ENCODE results near the gene PIK3CA. TPM values are rescaled to one million over a fixed set of nuclear protein-coding genes. Genes with fewer than 3 reads are reported as not detected.
"Not testable (repeated sequence)": the region's sequence is repeated elsewhere in the genome, so short reads cannot be mapped to it uniquely, and the experiment has no call there.

The PIK3CA gene
- total RNA-seq, 1 experiment from 2014 or later = 17.9 TPM

DNA sequence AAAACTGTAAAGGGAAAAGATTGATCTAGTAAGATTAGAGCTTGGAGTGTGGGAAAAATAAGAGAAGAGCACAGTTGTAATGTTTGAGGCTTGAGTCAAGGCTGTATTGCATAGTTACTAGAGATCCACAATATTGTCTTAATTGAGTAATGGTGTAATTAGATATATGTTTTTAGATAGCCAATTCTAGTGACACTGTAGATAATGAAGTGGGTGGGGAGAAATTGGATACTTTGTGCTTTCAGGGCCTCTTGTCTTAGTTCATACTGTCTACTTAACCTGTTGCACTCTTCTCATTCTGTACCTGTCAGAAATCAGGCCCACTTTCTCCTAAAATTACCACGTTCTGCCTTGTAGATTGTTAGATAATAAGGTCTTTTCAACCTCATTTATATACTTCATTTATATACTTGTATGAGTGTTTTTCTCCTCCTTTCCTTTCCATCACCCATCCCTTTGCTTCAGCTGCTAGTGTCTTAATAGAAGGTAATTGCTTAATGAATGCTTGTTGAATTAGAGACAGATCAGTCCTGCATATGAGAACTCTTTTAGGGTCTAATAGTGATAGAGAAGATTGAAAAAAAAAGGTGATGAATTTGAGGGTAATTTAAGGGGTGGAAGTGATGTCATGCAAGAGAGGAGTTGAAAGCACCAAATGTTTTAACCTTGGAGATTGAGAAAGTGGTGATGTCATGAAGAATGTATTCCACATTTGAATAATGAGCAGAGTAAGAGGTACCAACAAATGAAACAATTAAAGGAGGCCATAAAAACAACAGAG, 32.0 kb downstream of the PIK3CA start:
- DNase-seq = no peak
- Histone ChIP-seq H3K27me3 (no peaks in the 10 kb centered on the region), H3K36me3 (no peaks in the 10 kb centered on the region), H3K4me3 (no peak overlapping the region), H3K9me3 (no peaks in the 10 kb centered on the region)

DNA sequence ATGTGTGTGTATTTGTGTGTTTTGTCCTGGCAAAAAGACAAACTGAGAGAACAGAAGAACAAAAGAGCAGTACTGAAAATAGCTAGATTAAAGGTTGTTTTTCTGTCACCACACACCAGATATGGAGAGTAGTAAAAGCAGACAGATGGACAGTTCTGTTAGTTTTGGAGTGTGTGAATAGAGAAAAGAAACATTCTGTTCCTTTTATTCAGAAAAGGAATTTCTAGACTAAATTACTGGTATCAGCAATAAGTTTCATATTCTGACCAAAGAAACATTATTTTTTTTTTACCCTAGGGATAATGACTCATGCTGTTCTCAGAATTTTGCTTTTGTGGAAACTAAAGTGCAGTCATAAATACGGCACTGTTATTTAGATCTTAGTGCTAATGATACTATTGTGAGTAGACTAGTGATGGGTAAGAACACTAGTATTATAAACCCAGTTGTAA, 32.9 kb downstream of the PIK3CA start:
- no peak for DNase-seq
- Histone ChIP-seq H3K4me3 (no peak overlapping the region), H3K36me3 (no peaks in the 10 kb centered on the region), H3K27me3 (no peaks in the 10 kb centered on the region), H3K9me3 (no peaks in the 10 kb centered on the region)

DNA sequence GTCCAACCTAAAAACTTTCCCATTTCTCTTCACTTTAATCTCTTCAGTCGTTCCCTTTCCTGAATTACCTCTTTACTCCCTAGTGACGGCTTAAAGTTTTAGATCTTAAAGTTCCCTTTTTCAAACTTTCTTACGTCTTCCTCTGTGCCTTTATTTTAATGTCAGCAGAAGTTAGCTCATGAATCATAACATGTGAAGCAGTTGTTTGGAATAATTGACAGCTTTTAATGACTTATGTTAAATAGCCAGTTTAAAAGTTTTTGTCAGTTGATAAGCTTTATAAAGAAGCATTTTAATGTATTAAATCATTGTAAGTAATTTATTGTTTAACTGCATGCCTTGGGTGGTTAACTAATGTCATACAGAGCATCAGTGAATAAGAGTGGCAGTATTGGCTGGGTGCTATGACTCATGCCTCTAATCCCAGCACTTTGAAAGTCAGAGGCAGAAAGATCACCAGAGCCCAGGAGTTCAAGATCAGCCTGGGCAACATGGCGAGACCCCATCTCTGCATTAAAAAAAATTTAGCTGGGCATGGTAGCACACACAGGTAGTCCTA, 33.9 kb downstream of the PIK3CA start:
- H3K9me3 ChIP-seq = no peaks in the 10 kb centered on the region
- peak; percentile 37 for DNase-seq
- H3K4me3 ChIP-seq = no peak overlapping the region
- no peaks in the 10 kb centered on the region for H3K27me3 ChIP-seq
- no peaks in the 10 kb centered on the region for H3K36me3 ChIP-seq

DNA sequence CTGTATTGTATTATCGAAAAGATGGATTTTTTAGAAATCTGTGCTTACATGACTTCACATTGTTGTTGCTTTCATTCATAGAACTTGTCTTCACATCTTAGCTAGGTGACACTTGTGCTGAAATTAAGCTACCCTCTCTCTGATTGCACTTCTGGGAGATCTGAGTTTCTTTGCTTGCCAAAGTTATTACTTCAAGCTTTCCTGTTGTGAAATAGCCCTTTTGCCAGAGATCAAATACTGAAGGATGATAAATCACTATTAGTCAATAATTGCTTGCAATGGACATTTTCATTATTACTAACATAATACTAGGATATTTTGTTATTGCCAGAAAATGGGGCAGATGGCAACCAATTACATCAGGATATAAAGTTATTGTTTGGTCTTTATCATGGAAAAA, 34.7 kb downstream of the PIK3CA start:
- DNase-seq = no peak
- Histone ChIP-seq H3K9me3 (no peaks in the 10 kb centered on the region), H3K27me3 (no peaks in the 10 kb centered on the region), H3K36me3 (no peaks in the 10 kb centered on the region), H3K4me3 (no peak overlapping the region)

DNA sequence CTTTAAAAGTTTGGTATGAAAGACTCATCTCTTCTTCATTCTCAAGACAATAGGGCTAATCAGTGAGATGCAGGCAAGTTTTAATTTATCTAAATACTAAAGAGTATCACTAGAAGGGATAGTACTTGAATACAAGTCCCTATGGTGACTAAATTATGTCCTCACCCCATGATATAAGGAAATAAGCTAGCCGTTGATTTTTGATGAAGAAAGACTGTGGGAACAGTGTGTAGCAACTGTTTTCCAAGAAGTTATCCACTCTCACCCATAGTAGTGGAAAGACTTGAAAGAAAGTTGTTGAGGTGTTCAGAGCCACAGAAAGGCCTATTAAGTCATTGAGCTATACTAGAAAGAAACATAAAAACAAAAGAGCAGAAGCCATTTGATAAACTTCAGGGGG, 36.7 kb downstream of the PIK3CA start:
- H3K36me3 ChIP-seq = no peaks in the 10 kb centered on the region
- DNase-seq = no peak
- H3K9me3 ChIP-seq = no peaks in the 10 kb centered on the region
- no peak overlapping the region for H3K4me3 ChIP-seq
- no peaks in the 10 kb centered on the region for H3K27me3 ChIP-seq

DNA sequence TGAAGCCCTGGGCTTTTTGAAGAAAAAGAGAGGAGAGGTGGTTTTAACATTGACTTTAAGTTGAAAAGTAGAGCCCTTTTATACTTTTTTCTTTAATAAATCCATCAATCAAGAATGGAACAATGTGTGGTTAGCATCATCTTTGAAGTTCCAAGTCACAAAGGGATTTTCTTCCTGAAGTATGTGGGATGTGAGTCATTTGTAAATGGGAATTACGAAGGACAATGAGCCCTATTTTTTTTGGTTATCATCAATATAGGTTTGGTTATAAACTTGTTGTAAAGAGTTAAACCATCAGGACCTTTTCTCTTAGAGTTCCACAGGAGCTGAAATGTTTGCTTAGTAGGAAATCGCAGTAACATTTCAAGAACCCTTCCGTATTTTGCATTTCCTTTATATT, 38.3 kb downstream of the PIK3CA start:
- Histone ChIP-seq H3K9me3 (no peaks in the 10 kb centered on the region), H3K4me3 (no peak overlapping the region), H3K27me3 (no peaks in the 10 kb centered on the region), H3K36me3 (no peaks in the 10 kb centered on the region)
- DNase-seq = no peak

DNA sequence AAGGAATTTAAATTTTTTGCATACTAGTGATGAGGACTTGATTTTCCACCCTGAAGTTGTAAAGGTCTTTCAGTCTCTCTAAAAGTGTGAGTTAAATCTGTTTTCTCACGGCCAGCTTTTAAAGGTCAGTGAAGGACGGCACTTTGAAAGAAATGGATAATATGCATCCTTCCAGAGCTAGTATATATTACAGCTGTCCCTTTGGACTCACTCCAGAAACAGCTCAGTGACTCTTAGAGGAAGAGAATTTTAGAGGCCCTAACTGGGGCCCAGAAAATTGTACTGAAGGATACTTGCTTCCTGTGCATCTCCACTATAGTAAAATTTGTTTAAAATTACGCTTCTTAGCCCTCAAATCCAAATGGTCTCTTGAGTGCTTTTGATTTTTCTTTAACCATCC, 41.6 kb downstream of the PIK3CA start:
- DNase-seq = no peak
- H3K4me3 ChIP-seq = no peak overlapping the region

DNA sequence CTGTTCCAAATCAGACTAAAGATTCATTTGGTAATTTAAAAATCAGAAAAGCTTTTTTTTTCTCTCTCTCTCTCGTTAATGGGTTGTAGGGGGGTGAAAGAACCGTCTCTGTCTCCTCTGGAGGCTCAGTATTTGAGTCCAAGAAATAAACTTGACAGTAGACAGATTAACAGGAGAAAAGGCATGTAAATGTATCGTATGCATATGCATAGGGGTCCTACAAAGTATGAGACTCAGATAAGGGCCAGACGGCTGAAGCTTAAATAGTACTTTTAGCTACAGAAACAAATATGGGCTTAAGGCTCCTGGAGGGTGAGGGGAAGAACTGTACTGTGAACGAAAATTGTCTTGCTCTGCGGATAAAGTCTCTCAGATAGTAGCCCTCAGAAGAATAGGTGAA, 42.4 kb downstream of the PIK3CA start:
- H3K9me3 ChIP-seq = no peaks in the 10 kb centered on the region
- no peak overlapping the region for H3K4me3 ChIP-seq
- DNase-seq = no peak
- no peaks in the 10 kb centered on the region for H3K36me3 ChIP-seq
- no peaks in the 10 kb centered on the region for H3K27me3 ChIP-seq

More for the DNA sequence above, 41.6 kb downstream of the PIK3CA start:
- no peaks in the 10 kb centered on the region for H3K36me3 ChIP-seq
- H3K9me3 ChIP-seq = no peaks in the 10 kb centered on the region
- H3K27me3 ChIP-seq = no peaks in the 10 kb centered on the region

DNA sequence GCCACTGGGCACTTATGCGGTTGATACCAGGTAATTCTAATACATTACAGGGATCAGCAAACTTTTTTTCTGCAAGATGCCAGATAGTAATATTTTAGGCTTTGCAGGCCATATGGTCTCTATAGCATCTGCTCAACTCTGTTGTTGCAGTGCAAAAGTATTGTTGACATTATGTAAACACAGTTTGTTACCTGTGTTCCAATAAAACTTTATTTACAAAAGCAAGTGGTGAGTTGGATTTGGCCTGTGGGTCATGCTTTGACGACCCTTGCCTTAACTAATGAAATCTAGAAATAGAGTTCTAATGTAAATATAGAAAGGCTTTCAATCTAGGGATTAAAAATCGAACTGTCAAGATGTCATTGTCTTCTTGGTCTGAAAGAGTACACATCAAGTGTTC, 44.4 kb downstream of the PIK3CA start:
- Histone ChIP-seq H3K4me3 (no peak overlapping the region), H3K27me3 (no peaks in the 10 kb centered on the region), H3K9me3 (no peaks in the 10 kb centered on the region), H3K36me3 (no peaks in the 10 kb centered on the region; the same call in 1 of the 2 replicates)
- DNase-seq = no peak

DNA sequence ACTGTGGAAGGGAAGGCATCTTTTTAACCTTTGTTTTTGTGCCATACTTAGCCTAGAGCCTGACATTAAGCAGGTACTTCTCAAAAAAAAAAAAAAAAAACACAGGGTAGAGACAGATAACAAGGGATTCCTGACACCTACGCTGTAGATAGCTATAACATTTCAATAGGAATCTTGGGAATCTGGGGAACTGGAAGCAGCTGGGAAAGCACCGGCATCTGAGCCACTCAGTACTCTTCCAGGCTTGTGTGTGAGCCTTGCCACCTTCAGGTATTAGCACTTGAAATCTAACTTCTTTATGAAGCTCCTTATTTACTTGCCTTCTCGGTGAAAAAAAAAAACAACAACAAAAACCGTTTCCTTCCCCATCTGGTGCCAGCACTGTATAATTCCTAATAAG, 46.8 kb downstream of the PIK3CA start:
- no peak for DNase-seq
- Histone ChIP-seq H3K9me3 (no peaks in the 10 kb centered on the region), H3K27me3 (no peaks in the 10 kb centered on the region), H3K4me3 (no peak overlapping the region), H3K36me3 (no peaks in the 10 kb centered on the region; the same call in none of the 2 replicates)

DNA sequence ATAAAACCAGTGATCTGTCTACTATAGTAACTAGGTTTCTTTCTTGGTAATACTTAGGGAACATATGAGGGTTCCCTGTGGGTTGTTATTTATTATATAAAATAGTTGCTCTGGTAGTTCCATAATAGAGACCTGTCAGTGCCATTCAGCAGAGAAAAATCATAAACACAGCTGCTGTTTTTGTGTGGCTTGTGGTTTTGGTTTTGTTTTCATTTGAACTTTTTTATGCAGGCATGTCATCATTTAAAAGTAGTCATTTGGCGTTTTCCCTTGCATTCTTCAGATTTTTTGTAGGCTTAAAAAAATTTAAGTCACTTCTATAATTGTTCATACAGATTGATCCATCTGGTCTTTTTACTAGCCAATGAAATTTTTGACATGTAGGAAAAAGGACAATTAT, 47.9 kb downstream of the PIK3CA start:
- Histone ChIP-seq H3K36me3 (no peaks in the 10 kb centered on the region; the same call in none of the 2 replicates), H3K27me3 (no peaks in the 10 kb centered on the region), H3K9me3 (no peaks in the 10 kb centered on the region), H3K4me3 (no peak overlapping the region)
- DNase-seq = peak; percentile 19

DNA sequence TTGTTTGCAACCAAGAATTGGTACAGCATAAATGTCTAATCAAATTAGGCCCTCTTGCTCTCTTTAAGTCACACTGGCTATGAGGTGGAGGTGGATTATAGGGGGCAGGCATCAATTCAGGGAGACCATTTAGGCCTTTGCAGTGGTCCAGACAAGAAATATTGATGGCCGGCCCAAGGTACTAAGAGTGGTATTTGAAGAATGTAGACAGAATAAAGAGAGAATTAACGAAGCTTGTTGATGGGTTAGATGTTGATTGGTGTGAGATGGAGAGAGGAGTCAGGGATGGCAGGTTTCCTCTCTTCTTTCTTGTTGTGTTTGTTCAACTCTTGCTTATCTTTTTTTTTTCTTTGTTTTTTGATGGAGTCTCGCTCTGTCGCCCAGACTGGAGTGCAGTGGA, 48.5 kb downstream of the PIK3CA start:
- H3K4me3 ChIP-seq = no peak overlapping the region
- DNase-seq = no peak
- H3K36me3 ChIP-seq = peaks cover 3% of the 10 kb centered on the region
- no peaks in the 10 kb centered on the region for H3K27me3 ChIP-seq
- no peaks in the 10 kb centered on the region for H3K9me3 ChIP-seq

DNA sequence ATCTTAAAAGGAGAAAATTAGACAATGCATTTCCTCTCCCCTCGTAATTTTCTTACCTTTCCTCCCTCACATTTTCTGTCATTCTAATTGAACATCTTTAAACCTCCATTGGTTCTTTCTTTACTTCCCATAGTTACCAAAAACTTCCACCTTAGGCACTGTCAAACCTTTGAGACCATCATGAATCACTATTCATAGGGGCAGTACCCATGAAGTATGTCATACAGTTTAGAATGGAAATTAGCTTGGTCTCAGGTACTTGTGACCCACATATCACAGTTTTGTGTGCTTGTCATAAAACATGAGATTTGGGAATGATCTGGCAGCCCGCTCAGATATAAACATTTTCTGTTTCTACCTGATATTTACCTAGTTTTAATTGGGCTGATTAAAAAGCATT, 52.6 kb downstream of the PIK3CA start:
- H3K9me3 ChIP-seq = no peaks in the 10 kb centered on the region

DNA sequence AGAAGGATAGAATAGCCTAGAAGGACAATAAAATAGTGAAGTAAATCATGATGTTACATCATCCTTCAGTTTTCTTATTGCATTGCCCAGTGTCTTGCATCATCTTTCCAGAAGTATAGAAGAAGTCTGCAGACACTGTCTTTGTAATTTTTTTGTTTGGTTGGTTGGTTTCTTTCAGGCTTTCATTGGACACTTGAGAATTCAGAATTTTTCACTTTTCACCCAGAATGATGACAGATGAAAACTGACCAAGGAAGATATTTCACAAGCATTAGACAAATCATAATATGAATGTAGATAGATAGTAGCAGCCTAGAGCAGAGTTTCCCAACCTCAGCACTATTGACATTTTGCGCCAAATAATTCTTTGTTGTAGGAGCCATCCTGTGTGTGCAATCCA, 67.4 kb downstream of the PIK3CA start:
- H3K36me3 ChIP-seq, H3K9me3 ChIP-seq, DNase-seq: not testable (repeated sequence)

More for the DNA sequence above, 52.6 kb downstream of the PIK3CA start:
- Histone ChIP-seq H3K27me3 (no peaks in the 10 kb centered on the region), H3K4me3 (no peak overlapping the region), H3K36me3 (peaks cover 23% of the 10 kb centered on the region)
- DNase-seq = no peak

DNA sequence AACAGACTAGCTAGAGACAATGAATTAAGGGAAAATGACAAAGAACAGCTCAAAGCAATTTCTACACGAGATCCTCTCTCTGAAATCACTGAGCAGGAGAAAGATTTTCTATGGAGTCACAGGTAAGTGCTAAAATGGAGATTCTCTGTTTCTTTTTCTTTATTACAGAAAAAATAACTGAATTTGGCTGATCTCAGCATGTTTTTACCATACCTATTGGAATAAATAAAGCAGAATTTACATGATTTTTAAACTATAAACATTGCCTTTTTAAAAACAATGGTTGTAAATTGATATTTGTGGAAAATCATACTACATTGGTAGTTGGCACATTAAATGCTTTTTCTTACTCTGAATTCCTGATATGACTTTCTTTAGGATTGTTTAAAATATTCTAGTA, 70.1 kb downstream of the PIK3CA start:
- H3K27me3 ChIP-seq, H3K9me3 ChIP-seq, H3K36me3 ChIP-seq, H3K4me3 ChIP-seq, DNase-seq: not testable (repeated sequence)

More for the DNA sequence above, 67.4 kb downstream of the PIK3CA start:
- H3K27me3 ChIP-seq, H3K4me3 ChIP-seq: not testable (repeated sequence)

DNA sequence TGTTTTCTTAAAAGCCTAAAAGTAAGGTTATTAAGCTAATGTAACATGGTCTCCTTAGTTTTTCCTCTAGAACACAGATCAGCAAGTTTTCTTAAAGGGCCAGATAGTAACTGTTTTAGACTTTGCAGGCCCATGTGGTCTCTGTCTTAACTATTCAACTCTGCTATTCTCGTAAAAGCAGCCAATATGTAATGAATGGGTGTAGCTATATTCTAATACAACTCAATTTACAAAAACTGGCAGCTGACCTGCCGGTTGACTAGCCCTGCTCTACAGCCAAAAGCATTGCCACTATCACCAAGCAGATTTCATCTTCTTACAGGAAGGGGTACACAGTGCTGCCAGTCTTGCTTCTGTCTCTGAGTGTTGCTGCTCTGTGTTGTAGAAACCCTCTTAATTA, 75.4 kb downstream of the PIK3CA start:
- DNase-seq = no peak
- Histone ChIP-seq H3K27me3 (no peaks in the 10 kb centered on the region), H3K36me3 (peaks cover 7% of the 10 kb centered on the region), H3K4me3 (no peak overlapping the region), H3K9me3 (no peaks in the 10 kb centered on the region)

DNA sequence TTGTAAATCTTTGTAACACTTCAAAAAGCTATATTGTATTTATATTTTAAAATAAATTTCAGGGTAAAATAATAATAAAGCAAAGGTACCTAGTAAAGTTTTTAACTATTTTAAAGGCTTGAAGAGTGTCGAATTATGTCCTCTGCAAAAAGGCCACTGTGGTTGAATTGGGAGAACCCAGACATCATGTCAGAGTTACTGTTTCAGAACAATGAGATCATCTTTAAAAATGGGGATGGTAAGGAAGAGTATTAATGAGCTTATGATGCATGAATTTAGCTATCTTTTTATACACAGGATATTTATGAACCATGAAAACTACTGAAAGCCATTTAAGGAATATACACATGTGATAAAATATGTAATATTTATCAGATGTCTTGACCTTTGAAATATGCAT, 76.4 kb downstream of the PIK3CA start:
- Histone ChIP-seq H3K4me3 (no peak overlapping the region), H3K27me3 (no peaks in the 10 kb centered on the region), H3K36me3 (peaks cover 7% of the 10 kb centered on the region), H3K9me3 (no peaks in the 10 kb centered on the region)
- DNase-seq = no peak

DNA sequence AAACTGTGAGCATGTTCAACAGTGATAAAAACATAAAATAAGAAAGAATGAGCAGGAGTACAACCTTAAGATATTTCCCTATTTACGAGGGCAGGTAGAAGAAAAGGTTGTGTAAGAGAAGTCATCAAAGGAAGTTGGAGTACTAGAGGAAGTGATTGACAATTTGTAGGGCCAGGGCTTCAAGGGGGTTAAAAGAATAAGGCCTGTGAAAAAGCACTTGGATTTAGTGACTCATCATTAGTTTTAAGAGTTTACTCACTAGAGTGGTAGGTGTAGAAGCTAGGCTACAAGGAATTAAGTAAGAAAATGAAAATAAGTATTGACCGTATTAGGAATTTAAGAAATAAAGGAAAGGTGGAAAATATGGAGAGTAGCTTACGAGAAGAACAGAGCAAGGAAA, 79.2 kb downstream of the PIK3CA start:
- no peaks in the 10 kb centered on the region for H3K9me3 ChIP-seq
- H3K27me3 ChIP-seq = no peaks in the 10 kb centered on the region
- no peak for DNase-seq
- H3K36me3 ChIP-seq = peaks cover 9% of the 10 kb centered on the region; the same call in 1 of the 2 replicates
- no peak overlapping the region for H3K4me3 ChIP-seq
